Spleen (tissue), 13 donors: Measurements from ENCODE around the gene HAVCR1. TPM values are rescaled to one million over a fixed set of nuclear protein-coding genes. Genes with fewer than 3 reads are reported as not detected.
A peak's percentile ranks its signal among the peaks of the same experiment; 100 is the strongest.

ENCODE experiments used
- DNase-seq: peaks from one replicate; pipeline ENCODE4 v3.0.0-alpha.2; 2020
- H3K27ac ChIP-seq, 8 donors: fragments of 200-600 bp; sonication (generic) in 7 of 8; 1 replicate in 4 of 8; 2 replicates in 4 of 8; pipeline versions ENCODE4 v1.5.0 to v1.8.0; 2016 to 2021; ENCODE audit warnings: inconsistent platforms in 4 of 8, mild to moderate bottlenecking in 4 of 8, moderate library complexity in 1 of 8
- H3K27me3 ChIP-seq, 7 donors: fragments of 200-600 bp; sonication (generic) in 6 of 7; replicated peaks in 1 of 7; 1 replicate in 4 of 7; 2 replicates in 3 of 7; pipeline versions ENCODE4 v1.5.0 to v1.8.0; 2016 to 2021; ENCODE audit warnings: inconsistent platforms in 3 of 7, mild to moderate bottlenecking in 1 of 7
- H3K36me3 ChIP-seq, 6 donors: fragments of 200-600 bp; sonication (generic) in 5 of 6; 1 replicate in 4 of 6; 2 replicates in 2 of 6; pipeline versions ENCODE4 v1.5.0 to v1.8.0; 2016 to 2021; ENCODE audit warnings: inconsistent platforms in 2 of 6
- H3K4me1 ChIP-seq, 6 donors: fragments of 200-600 bp; sonication (generic) in 5 of 6; 1 replicate in 3 of 6; 2 replicates in 3 of 6; pipeline versions ENCODE4 v1.5.0 to v1.8.0; 2016 to 2021; ENCODE audit warnings: inconsistent platforms in 3 of 6
- H3K4me3 ChIP-seq, 8 donors: fragments of 200-600 bp; sonication (generic) in 7 of 8; 1 replicate in 4 of 8; 2 replicates in 4 of 8; pipeline versions ENCODE4 v1.5.0 to v1.8.0; 2016 to 2021; ENCODE audit warnings: inconsistent platforms in 4 of 8, mild to moderate bottlenecking in 4 of 8, moderate library complexity in 2 of 8
- H3K9me3 ChIP-seq, 8 donors: fragments of 200-600 bp; sonication (generic) in 7 of 8; 1 replicate in 4 of 8; 2 replicates in 4 of 8; pipeline versions ENCODE4 v1.5.0 to v1.8.0; 2016 to 2021; ENCODE audit warnings: inconsistent platforms in 4 of 8
- POLR2A ChIP-seq, 3 donors: fragments of 450-650 bp; IDR thresholded peaks; one replicate each; pipeline ENCODE4 v1.5.1; 2017; ENCODE audit warnings: antibody characterized with exemption in 3 of 3, mild to moderate bottlenecking in 1 of 3
- POLR2AphosphoS5 ChIP-seq, 3 donors: sonication (generic); formaldehyde crosslinking; IDR thresholded peaks; one replicate each; pipeline ENCODE4 v1.5.1; 2017; ENCODE audit warnings: antibody characterized with exemption in 3 of 3
- WGBS, 5 donors: extraction: QIAGEN DNeasy Blood & Tissue Kit in 3 of 5; methylation state at CpG; one replicate each; pipeline versions ENCODE4 v1.1.5 to v1.1.7; 2013 to 2018; 5-methylcytosine and 5-hydroxymethylcytosine counted together
- intact Hi-C: fragments of 100-400 bp; cut with DNase I; formaldehyde crosslinking; loops from one replicate; pipeline ENCODE4 v1.15.0; 2023; ENCODE audit warnings: low total_unique reads
- long read RNA-seq, 2 donors: transcript quantifications; one replicate each; lab custom pipeline, GENCODE V29; 2026
- polyA plus RNA-seq, 3 donors: library from polyadenylated mRNA; stranded (reverse); fragments of 200-250 nt; gene quantifications; one replicate each; pipeline ENCODE4 v1.2.1, GENCODE V29; 2013
- total RNA-seq, 7 donors: library from RNA; depleted of rRNA in 3 of 7; stranded (reverse); fragments of >200 nt in 3 of 7; fragmentation: NEBNext Ultra II Directional in 4 of 7; extraction: Animal tissue kit (Norgen Biotek cat#: 25700) in 4 of 7; gene quantifications; one replicate each; pipeline versions ENCODE4 v1.1.0 to v1.2.1, GENCODE V29; 2016 to 2021
- TF ChIP-seq, protein P1 (sequence below), 11 experiments: fragments of 200-600 bp in 7 of 11; fragments of 450-650 bp in 4 of 11; sonication (generic) in 4 of 11; IDR thresholded peaks in 8 of 11; conservative IDR thresholded peaks in 3 of 11; 1 replicate in 7 of 11; 2 replicates in 4 of 11; pipeline versions ENCODE4 v1.4.0 to v1.8.0; 2016 to 2021; ENCODE audit warnings: antibody characterized with exemption in 11 of 11, inconsistent platforms in 4 of 11, mild to moderate bottlenecking in 1 of 11
- donor health status: healthy with polysubstance abuse.
- donor health status: DM: no; HTN: no; CAD: no; lungs with moderate emphysema.
- donor health status: DM: no; HTN: no; CAD: no.
- donor health status: Bipolar disorder and iron deficiency.
- donor health status: healthy.
- donor health status: DM: no; HTN: no; CAD: no.
- donor health status: DM: yes; HTN: yes; CAD: no.

HAVCR1 gene
- 1 to 10 TPM in 2 of 7 donors, under 1 TPM in 2, not detected in 3; 0.52 to 1.5 (median 1.0) TPM for total RNA-seq
- not detected for polyA plus RNA-seq
- long read RNA-seq, donor 1, result 0 reads
- long read RNA-seq, donor 2, result 0 reads

GRCh38 chr5:157059093-157059539 lies at the start of gene HAVCR1:
Gene HAVCR1 (minus strand): TSS chr5:157059116. CDS start chr5:157057943, 1,173 bp downstream.
- no peaks in the 10 kb centered on the region for H3K27me3 ChIP-seq
- intact Hi-C loops, result no loop called here
- H3K4me1 ChIP-seq, result no peaks in the 10 kb centered on the region
- DNase-seq, result no peak
- no peaks in the 10 kb centered on the region for H3K9me3 ChIP-seq
- H3K27ac ChIP-seq, result no peak within 1 kb of the TSS
- TF ChIP-seq, protein P1, sequence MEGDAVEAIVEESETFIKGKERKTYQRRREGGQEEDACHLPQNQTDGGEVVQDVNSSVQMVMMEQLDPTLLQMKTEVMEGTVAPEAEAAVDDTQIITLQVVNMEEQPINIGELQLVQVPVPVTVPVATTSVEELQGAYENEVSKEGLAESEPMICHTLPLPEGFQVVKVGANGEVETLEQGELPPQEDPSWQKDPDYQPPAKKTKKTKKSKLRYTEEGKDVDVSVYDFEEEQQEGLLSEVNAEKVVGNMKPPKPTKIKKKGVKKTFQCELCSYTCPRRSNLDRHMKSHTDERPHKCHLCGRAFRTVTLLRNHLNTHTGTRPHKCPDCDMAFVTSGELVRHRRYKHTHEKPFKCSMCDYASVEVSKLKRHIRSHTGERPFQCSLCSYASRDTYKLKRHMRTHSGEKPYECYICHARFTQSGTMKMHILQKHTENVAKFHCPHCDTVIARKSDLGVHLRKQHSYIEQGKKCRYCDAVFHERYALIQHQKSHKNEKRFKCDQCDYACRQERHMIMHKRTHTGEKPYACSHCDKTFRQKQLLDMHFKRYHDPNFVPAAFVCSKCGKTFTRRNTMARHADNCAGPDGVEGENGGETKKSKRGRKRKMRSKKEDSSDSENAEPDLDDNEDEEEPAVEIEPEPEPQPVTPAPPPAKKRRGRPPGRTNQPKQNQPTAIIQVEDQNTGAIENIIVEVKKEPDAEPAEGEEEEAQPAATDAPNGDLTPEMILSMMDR (IDR thresholded peaks at IDR 0.05 in 8 of 11, conservative IDR thresholded peaks at IDR 0.05 in 3 of 11), result no peak
- TF ChIP-seq POLR2A (IDR thresholded peaks at IDR 0.05) (no peak), POLR2AphosphoS5 (IDR thresholded peaks at IDR 0.05) (no peak)
- H3K36me3 ChIP-seq, result no peaks in the 10 kb centered on the region
- WGBS, 5 donors, result 67 to 93% (median 92%) methylated on average over 9 of the region's 9 CpGs
- no peak within 1 kb of the TSS for H3K4me3 ChIP-seq

DNA sequence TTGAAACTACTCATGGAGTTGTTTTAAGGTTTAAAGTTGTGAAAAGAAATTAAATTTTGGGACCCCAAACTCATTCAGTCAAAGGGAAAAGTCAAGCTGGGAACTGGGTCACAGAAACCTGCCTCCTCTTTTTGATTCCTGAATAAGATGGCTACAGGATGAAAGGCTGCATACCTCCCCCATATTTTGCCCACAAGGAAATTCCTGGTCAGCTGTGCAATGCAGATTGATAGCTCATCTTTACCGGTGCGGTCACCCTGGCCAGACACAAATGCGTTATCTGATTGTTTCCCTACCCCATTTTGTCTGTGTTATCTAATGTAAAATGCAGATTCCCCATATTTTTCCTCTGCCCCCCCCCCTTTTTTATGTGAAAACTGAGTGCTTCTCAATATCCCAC lies 48.6 kb upstream of the HAVCR1 start:
- H3K4me3 ChIP-seq, result peak overlapping the region in 5 of 8 donors; percentile 28 to 67 (median 35)
- peaks cover 0 to 30% (median 0%) of the 10 kb centered on the region in 6 donors for H3K36me3 ChIP-seq
- TF ChIP-seq POLR2AphosphoS5 (IDR thresholded peaks at IDR 0.05), result no peak
- TF ChIP-seq POLR2A (IDR thresholded peaks at IDR 0.05), result no peak
- TF ChIP-seq, protein P1 (IDR thresholded peaks at IDR 0.05 in 8 of 11, conservative IDR thresholded peaks at IDR 0.05 in 3 of 11), result no peak
- H3K27me3 ChIP-seq, result no peaks in the 10 kb centered on the region
- intact Hi-C loops, result no loop called here
- H3K27ac ChIP-seq, result peak overlapping the region; percentile 42 to 96 (median 84)
- WGBS, 5 donors, result 36 to 53% (median 52%) methylated on average over 3 of the region's 3 CpGs
- no peaks in the 10 kb centered on the region for H3K9me3 ChIP-seq
- peaks cover 0 to 65% (median 36%) of the 10 kb centered on the region in 6 donors for H3K4me1 ChIP-seq
- no peak for DNase-seq

DNA sequence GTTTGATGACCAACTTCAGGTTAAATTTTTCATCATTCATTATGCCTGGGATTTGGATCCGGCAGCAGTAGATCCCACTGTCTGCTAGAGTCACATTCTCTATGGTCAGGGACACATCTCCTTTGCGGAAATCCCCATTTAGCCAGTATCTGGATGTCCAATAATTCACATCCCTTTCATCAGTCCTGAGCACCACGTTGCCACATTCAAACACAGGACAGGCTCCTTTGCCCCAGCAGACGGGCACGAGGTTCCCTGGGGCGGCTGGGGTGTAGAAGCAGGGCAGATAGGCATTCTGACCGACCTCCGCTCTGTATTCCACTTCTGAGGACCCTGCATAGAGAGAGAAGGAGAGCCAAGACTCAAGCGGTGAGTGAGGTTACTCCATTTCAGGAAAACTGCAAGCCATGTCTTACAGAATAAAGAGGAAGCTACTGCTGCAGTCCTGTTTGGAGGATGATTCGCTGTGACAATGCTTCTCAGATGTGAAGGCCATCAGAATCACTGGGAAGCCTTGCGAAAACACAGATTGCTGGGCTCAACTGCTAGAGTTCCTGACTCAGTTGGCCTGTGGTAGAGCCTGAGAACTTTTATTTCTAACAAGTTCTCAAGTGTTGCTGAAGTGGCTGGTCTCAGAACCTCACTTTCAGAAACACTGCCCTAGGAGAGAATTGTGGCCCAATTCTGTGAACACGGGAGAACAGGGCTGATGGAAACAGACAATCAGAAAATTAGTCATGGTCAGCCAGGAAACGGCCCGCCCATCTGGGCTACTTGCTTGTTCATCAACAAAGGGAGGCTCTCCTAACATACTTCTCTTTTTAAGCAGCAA lies 47.9 kb upstream of the HAVCR1 start:
- H3K9me3 ChIP-seq, result no peaks in the 10 kb centered on the region
- DNase-seq, result peak; percentile 84
- WGBS, 5 donors, result 54 to 69% (median 58%) methylated on average over 14 of the region's 14 CpGs
- H3K36me3 ChIP-seq, result peaks cover 0 to 35% (median 0%) of the 10 kb centered on the region in 6 donors
- no peaks in the 10 kb centered on the region for H3K27me3 ChIP-seq
- H3K27ac ChIP-seq, result peak overlapping the region; percentile 42 to 96 (median 84)
- peak overlapping the region in 4 of 8 donors; percentile 31 to 67 (median 36) for H3K4me3 ChIP-seq
- H3K4me1 ChIP-seq, result peaks cover 0 to 65% (median 36%) of the 10 kb centered on the region in 6 donors
- intact Hi-C loops, result no loop called here
- TF ChIP-seq POLR2AphosphoS5 (IDR thresholded peaks at IDR 0.05) (peak in 1 of 3 donors; percentile 17), POLR2A (IDR thresholded peaks at IDR 0.05) (no peak)
- TF ChIP-seq, protein P1 (IDR thresholded peaks at IDR 0.05 in 8 of 11, conservative IDR thresholded peaks at IDR 0.05 in 3 of 11), result no peak

- H3K36me3 ChIP-seq, result peaks cover 0 to 41% (median 0%) of the 10 kb centered on the region in 6 donors
- 44 to 59% (median 54%) methylated on average over 2 of the region's 2 CpGs for WGBS, 5 donors
- H3K27me3 ChIP-seq, result no peaks in the 10 kb centered on the region
- intact Hi-C loops, result no loop called here
- TF ChIP-seq POLR2AphosphoS5 (IDR thresholded peaks at IDR 0.05) (peak in 1 of 3 donors; percentile 57), POLR2A (IDR thresholded peaks at IDR 0.05) (no peak)
- TF ChIP-seq, protein P1 (IDR thresholded peaks at IDR 0.05 in 8 of 11, conservative IDR thresholded peaks at IDR 0.05 in 3 of 11), result no peak
- peaks cover 0 to 26% (median 11%) of the 10 kb centered on the region in 6 donors for H3K4me1 ChIP-seq
- H3K9me3 ChIP-seq, result no peaks in the 10 kb centered on the region
- H3K4me3 ChIP-seq, result no peak overlapping the region
- DNase-seq, result no peak
- peak overlapping the region in 4 of 8 donors; percentile 38 to 60 (median 52) for H3K27ac ChIP-seq
These were observed 41.3 kb upstream of the HAVCR1 start for GRCh38 chr5:157100140-157100679.
